GM18873 (cell line): ENCODE results near the gene PLK3.
"Not testable (repeated sequence)": the region's sequence is repeated elsewhere in the genome, so short reads cannot be mapped to it uniquely, and the experiment has no call there.

ENCODE experiments used
- ATAC-seq: cut with Tn5 transposase; IDR thresholded peaks from one replicate; pipeline ENCODE4 v1.9.1; 2021; ENCODE audit warnings: mild to moderate bottlenecking, moderate library complexity, moderate number of reproducible peaks; ENCODE audit not compliant: unreplicated experiment, low FRiP score

Gene PLK3

GRCh38 chr1:44826375-44827196 lies 26.4 kb downstream of the PLK3 start:
- ATAC-seq, result no peak

GRCh38 chr1:44827197-44828002 lies 27.2 kb downstream of the PLK3 start:
- ATAC-seq, result no peak

- ATAC-seq, result no peak
Observed at GRCh38 chr1:44828003-44828651, 27.9 kb downstream of the PLK3 start.

- ATAC-seq, result no peak
Observed at GRCh38 chr1:44828841-44829440, 28.8 kb downstream of the PLK3 start.

- ATAC-seq, result no peak
Observed at GRCh38 chr1:44829506-44830384, 29.6 kb downstream of the PLK3 start.

GRCh38 chr1:44830900-44831304 lies 30.7 kb downstream of the PLK3 start:
- ATAC-seq, result no peak

GRCh38 chr1:44831516-44831915 lies 31.3 kb downstream of the PLK3 start:
- ATAC-seq, result no peak

GRCh38 chr1:44832056-44832705 lies 32.0 kb downstream of the PLK3 start:
- ATAC-seq, result no peak

GRCh38 chr1:44834328-44834727 lies 34.2 kb downstream of the PLK3 start:
- ATAC-seq, result no peak

- ATAC-seq, result no peak
Observed at GRCh38 chr1:44835738-44836675, 35.8 kb downstream of the PLK3 start.

GRCh38 chr1:44838294-44838693 lies 38.1 kb downstream of the PLK3 start:
- not testable (repeated sequence) for ATAC-seq

- ATAC-seq, result no peak
Observed at GRCh38 chr1:44839576-44839975, 39.4 kb downstream of the PLK3 start.

- ATAC-seq, result no peak
Observed at GRCh38 chr1:44842486-44842861, 42.3 kb downstream of the PLK3 start.

GRCh38 chr1:44842862-44843655 lies 42.9 kb downstream of the PLK3 start, which contains the start of gene PTCH2:
TSS of gene PTCH2 (minus strand) at chr1:44843253. CDS start at chr1:44842932, 321 bp downstream.
- no peak for ATAC-seq

GRCh38 chr1:44846985-44847384 lies 46.8 kb downstream of the PLK3 start:
- ATAC-seq, result no peak

- no peak for ATAC-seq
Observed at GRCh38 chr1:44847845-44848244, 47.7 kb downstream of the PLK3 start.

- no peak for ATAC-seq
Observed at GRCh38 chr1:44848456-44849181, 48.4 kb downstream of the PLK3 start.
